Hematopoietic multipotent progenitor cell treated with erythropoietin and hydrocortisone succinate and interleukin-3 and kit ligand, for 6 days (in vitro differentiated cells): ENCODE results near the gene LRRC23.

Experiments used
- DNase-seq: peaks from one replicate; pipeline ENCODE4 v3.0.0-alpha.2; 2015

The LRRC23 gene

GRCh38 chr12:6927379-6928021 lies 22.9 kb downstream of the LRRC23 start, which contains the start of gene ATN1:
ATN1 (plus strand) TSS chr12:6927959; CDS start chr12:6934002, 6,043 bp downstream.
- DNase-seq: peak; percentile 69

- peak; percentile 32 for DNase-seq
These were observed 23.5 kb downstream of the LRRC23 start for GRCh38 chr12:6928022-6928702.

- peak; percentile 36 for DNase-seq
These were observed 24.2 kb downstream of the LRRC23 start for GRCh38 chr12:6928703-6929407.

- peak; percentile 65 for DNase-seq
These were observed 25.1 kb downstream of the LRRC23 start for GRCh38 chr12:6929466-6930452.

- DNase-seq: no peak
These were observed 28.1 kb downstream of the LRRC23 start for GRCh38 chr12:6932766-6933165.

- DNase-seq: no peak
These were observed 29.5 kb downstream of the LRRC23 start for GRCh38 chr12:6934110-6934509.

GRCh38 chr12:6935371-6936193 lies 31.0 kb downstream of the LRRC23 start:
- DNase-seq: no peak

GRCh38 chr12:6936194-6936635 lies 31.6 kb downstream of the LRRC23 start:
- no peak for DNase-seq

- DNase-seq: peak; percentile 57
These were observed 32.2 kb downstream of the LRRC23 start for GRCh38 chr12:6936636-6937480.

GRCh38 chr12:6937481-6938352 lies 33.1 kb downstream of the LRRC23 start:
- DNase-seq: peak; percentile 98

GRCh38 chr12:6938353-6939190 lies 34.0 kb downstream of the LRRC23 start:
- no peak for DNase-seq

- DNase-seq: no peak
These were observed 34.5 kb downstream of the LRRC23 start for GRCh38 chr12:6939191-6939540.

GRCh38 chr12:6941267-6941666 lies 36.6 kb downstream of the LRRC23 start:
- DNase-seq: no peak

GRCh38 chr12:6941782-6942181 lies 37.2 kb downstream of the LRRC23 start:
- no peak for DNase-seq

- DNase-seq: peak; percentile 41
These were observed 37.7 kb downstream of the LRRC23 start for GRCh38 chr12:6942331-6942665.

- peak; percentile 98 for DNase-seq
These were observed 38.7 kb downstream of the LRRC23 start for GRCh38 chr12:6943389-6943721.

GRCh38 chr12:6943722-6944380 lies 39.2 kb downstream of the LRRC23 start, which contains the start of the genes C12orf57 and RNU7-1:
C12orf57 (plus strand) TSS chr12:6944022; CDS start chr12:6944122, 100 bp downstream.
RNU7-1 (plus strand) TSS chr12:6943816.
- DNase-seq: peak; percentile 97
